Hindlimb muscle (tissue), 1 donor: ENCODE results near the gene PLA2G2D. TPM values are rescaled to one million over a fixed set of nuclear protein-coding genes. Genes with fewer than 3 reads are reported as not detected.

Experiments
- polyA plus RNA-seq: library from polyadenylated mRNA; unstranded; fragments of 120-200 nt; gene quantifications from one replicate; pipeline ENCODE4 v1.2.1, GENCODE V29; 2013; ENCODE audit not compliant: insufficient read length

PLA2G2D gene
- polyA plus RNA-seq, 1 donor, result not detected

Other genes with a start within 250 kb of the PLA2G2D start
- 6.5 TPM for gene OTUD3, start 237.1 kb downstream of the PLA2G2D start, polyA plus RNA-seq
- gene PLA2G2E, start 195.9 kb downstream of the PLA2G2D start, polyA plus RNA-seq, result not detected
- 3.6 TPM for gene PLA2G2A, start 139.9 kb downstream of the PLA2G2D start, polyA plus RNA-seq
- gene PLA2G5, start 49.3 kb downstream of the PLA2G2D start, polyA plus RNA-seq, result not detected
- gene PLA2G2F, start 19.8 kb upstream of the PLA2G2D start, polyA plus RNA-seq, result not detected
- gene UBXN10, start 66.6 kb upstream of the PLA2G2D start, polyA plus RNA-seq, result 0.08 TPM
- gene PLA2G2C, start 67.0 kb upstream of the PLA2G2D start, polyA plus RNA-seq, result not detected
- gene VWA5B1, start 171.3 kb upstream of the PLA2G2D start, polyA plus RNA-seq, result 0.15 TPM